PFSK-1 (cell line): ENCODE data around the gene ZNF283.
A peak's percentile ranks its signal among the peaks of the same experiment; 100 is the strongest.

Experiments used
- FOXP2 ChIP-seq: optimal IDR thresholded peaks from 2 replicates; pipeline ENCODE3; 2011; ENCODE audit warnings: borderline replicate concordance, control low read depth, inconsistent platforms; ENCODE audit not compliant: insufficient read depth; ENCODE audit errors: extremely low read length, extremely low read depth
- POLR2AphosphoS5 ChIP-seq: IDR thresholded peaks from 2 replicates; pipeline ENCODE4 v1.6.1; 2012; ENCODE audit warnings: low read depth, mild to moderate bottlenecking, control low read depth, low read length, moderate library complexity
- REST ChIP-seq, 2 experiments: IDR thresholded peaks; 2 replicates each; pipeline versions ENCODE4 v1.6.1 to v1.8.0; 2011 to 2012; ENCODE audit warnings: low read depth in 2 of 2, low read length in 2 of 2, control low read depth in 1 of 2, inconsistent platforms in 1 of 2, mild to moderate bottlenecking in 1 of 2, moderate library complexity in 1 of 2; ENCODE audit not compliant: insufficient read depth in 1 of 2
- SIN3A ChIP-seq: IDR thresholded peaks from 2 replicates; pipeline ENCODE4 v1.6.1; 2012; ENCODE audit warnings: mild to moderate bottlenecking, low read length, moderate library complexity, borderline replicate concordance; ENCODE audit not compliant: insufficient read depth
- TAF1 ChIP-seq: IDR thresholded peaks from 2 replicates; pipeline ENCODE4 v1.6.1; 2012; ENCODE audit warnings: low read length, control low read depth, borderline replicate concordance; ENCODE audit not compliant: insufficient read depth

Gene ZNF283

GRCh38 chr19:43802216-43802951, 24.7 kb upstream of the ZNF283 start, which contains the start of gene LYPD5:
LYPD5 (minus strand) TSS chr19:43802447; CDS start chr19:43802380, 67 bp downstream.
- peak; percentile 27 to 65; a peak in 1 of 4 replicates for TF ChIP-seq REST (IDR thresholded peaks at IDR 0.05; ENCODE audit: insufficient read depth in 1 of 2, low read depth in 2 of 2, low read length in 2 of 2)
- TF ChIP-seq FOXP2, result no peak

- no peak for TF ChIP-seq FOXP2
- TF ChIP-seq SIN3A, result no peak
- TF ChIP-seq POLR2AphosphoS5, result no peak
- no peak for TF ChIP-seq TAF1
- TF ChIP-seq REST (IDR thresholded peaks at IDR 0.05; ENCODE audit: insufficient read depth in 1 of 2, low read depth in 2 of 2, low read length in 2 of 2), result no peak
These were observed 22.7 kb upstream of the ZNF283 start for GRCh38 chr19:43804432-43804831.

GRCh38 chr19:43806848-43807247, 20.3 kb upstream of the ZNF283 start:
- no peak for TF ChIP-seq TAF1
- no peak for TF ChIP-seq REST (IDR thresholded peaks at IDR 0.05; ENCODE audit: insufficient read depth in 1 of 2, low read depth in 2 of 2, low read length in 2 of 2)
- no peak for TF ChIP-seq FOXP2
- TF ChIP-seq POLR2AphosphoS5, result no peak
- no peak for TF ChIP-seq SIN3A

- no peak for TF ChIP-seq POLR2AphosphoS5
- no peak for TF ChIP-seq SIN3A
- TF ChIP-seq REST (IDR thresholded peaks at IDR 0.05; ENCODE audit: insufficient read depth in 1 of 2, low read depth in 2 of 2, low read length in 2 of 2), result no peak
These were observed 19.5 kb upstream of the ZNF283 start for GRCh38 chr19:43807651-43808050.
